RWPE2 (cell line): ENCODE measurements around the gene KCNAB2.
"Not testable (repeated sequence)": the region's sequence is repeated elsewhere in the genome, so short reads cannot be mapped to it uniquely, and the experiment has no call there.

Experiments
- ATAC-seq: fragments of 200-7000 bp; cut with Tn5 transposase; 3 replicates; pipeline ENCODE4 v1.9.1; 2021; ENCODE audit warnings: low read depth
- DNase-seq: peaks from one replicate; pipeline ENCODE4 v3.0.0-alpha.2; 2020; ENCODE audit warnings: low spot score
- H3K27ac ChIP-seq: fragments of 450-650 bp; 2 replicates; pipeline ENCODE4 v1.5.1; 2017; ENCODE audit warnings: mild to moderate bottlenecking; ENCODE audit not compliant: poor library complexity, severe bottlenecking
- H3K27me3 ChIP-seq: fragments of 250-450 bp; sonication (Bioruptor Pico); 2 replicates; pipeline ENCODE4 v1.5.1; 2021; ENCODE audit warnings: mild to moderate bottlenecking, moderate library complexity; ENCODE audit not compliant: insufficient read depth, poor library complexity, severe bottlenecking
- H3K36me3 ChIP-seq: fragments of 250-450 bp; sonication (Bioruptor Pico); 2 replicates; pipeline ENCODE4 v1.5.1; 2020; ENCODE audit warnings: low read depth, mild to moderate bottlenecking, moderate library complexity
- H3K4me1 ChIP-seq: fragments of 250-450 bp; sonication (Bioruptor Pico); 2 replicates; pipeline ENCODE4 v1.5.1; 2021; ENCODE audit warnings: mild to moderate bottlenecking, moderate library complexity; ENCODE audit not compliant: insufficient read depth, poor library complexity, severe bottlenecking
- H3K4me3 ChIP-seq: fragments of 250-450 bp; sonication (Bioruptor Pico); 2 replicates; pipeline ENCODE4 v1.5.1; 2021; ENCODE audit warnings: mild to moderate bottlenecking, moderate library complexity; ENCODE audit not compliant: severe bottlenecking
- H3K9me3 ChIP-seq: fragments of 250-450 bp; sonication (Bioruptor Pico); 2 replicates; pipeline ENCODE4 v1.5.1; 2021; ENCODE audit warnings: mild to moderate bottlenecking, moderate library complexity; ENCODE audit not compliant: severe bottlenecking
- CTCF ChIP-seq: fragments of 450-650 bp; IDR thresholded peaks from one replicate; pipeline ENCODE4 v1.5.1; 2017; ENCODE audit warnings: mild to moderate bottlenecking, moderate library complexity; ENCODE audit not compliant: poor library complexity, severe bottlenecking

The KCNAB2 gene

GRCh38 chr1:6014130-6014999, 31.3 kb upstream of the KCNAB2 start:
- no peak for DNase-seq
- no peak for TF ChIP-seq CTCF
- no peak overlapping the region for H3K27ac ChIP-seq

GRCh38 chr1:6016191-6016865, 29.4 kb upstream of the KCNAB2 start:
- Histone ChIP-seq H3K36me3 (no peaks in the 10 kb centered on the region), H3K9me3 (no peaks in the 10 kb centered on the region), H3K4me1 (peaks cover 8% of the 10 kb centered on the region), H3K4me3 (no peak overlapping the region), H3K27me3 (no peaks in the 10 kb centered on the region), H3K27ac (no peak overlapping the region)
- DNase-seq (peak; percentile 74), ATAC-seq (peak; percentile 90)
- no peak for TF ChIP-seq CTCF

More at GRCh38 chr1:6014130-6014999, 31.3 kb upstream of the KCNAB2 start:
- Histone ChIP-seq H3K27me3 (no peaks in the 10 kb centered on the region), H3K4me3 (no peak overlapping the region), H3K36me3 (no peaks in the 10 kb centered on the region), H3K4me1 (peaks cover 8% of the 10 kb centered on the region), H3K9me3 (no peaks in the 10 kb centered on the region)
- ATAC-seq, result no peak

- DNase-seq, H3K4me1 ChIP-seq: not testable (repeated sequence)
Observed at GRCh38 chr1:6017654-6018053, 28.0 kb upstream of the KCNAB2 start.

GRCh38 chr1:6019166-6019845, 26.4 kb upstream of the KCNAB2 start:
- H3K36me3 ChIP-seq, result no peaks in the 10 kb centered on the region
- no peaks in the 10 kb centered on the region for H3K27me3 ChIP-seq
- no peak overlapping the region for H3K27ac ChIP-seq
- H3K4me1 ChIP-seq, result peaks cover 8% of the 10 kb centered on the region
- no peak for TF ChIP-seq CTCF
- no peak overlapping the region for H3K4me3 ChIP-seq
- DNase-seq (no peak), ATAC-seq (no peak)
- H3K9me3 ChIP-seq, result no peaks in the 10 kb centered on the region

More at GRCh38 chr1:6017654-6018053, 28.0 kb upstream of the KCNAB2 start:
- not testable (repeated sequence) for H3K27me3 ChIP-seq, H3K9me3 ChIP-seq, H3K4me3 ChIP-seq, H3K36me3 ChIP-seq, H3K27ac ChIP-seq, ATAC-seq

- Histone ChIP-seq H3K9me3 (no peaks in the 10 kb centered on the region), H3K4me1 (peaks cover 10% of the 10 kb centered on the region), H3K27me3 (no peaks in the 10 kb centered on the region), H3K27ac (no peak overlapping the region), H3K36me3 (no peaks in the 10 kb centered on the region), H3K4me3 (no peak overlapping the region)
- no peak for DNase-seq
- no peak for TF ChIP-seq CTCF
- no peak for ATAC-seq
Observed at GRCh38 chr1:6022193-6022592, 23.5 kb upstream of the KCNAB2 start.
